Stimulated activated CD8-positive, alpha-beta memory T cell treated with anti-CD3 and anti-CD28 coated beads, Interleukin-7, amount 100 ng/mL, for 48 hours (primary cell): ENCODE data around the gene GDPD5.

Source experiments
- DNase-seq, 2 donors: peaks; one replicate each; pipeline ENCODE4 v3.0.0-alpha.2; 2020; ENCODE audit warnings: low read depth in 1 of 2; ENCODE audit errors: extremely low read depth in 1 of 2

The GDPD5 gene

DNA sequence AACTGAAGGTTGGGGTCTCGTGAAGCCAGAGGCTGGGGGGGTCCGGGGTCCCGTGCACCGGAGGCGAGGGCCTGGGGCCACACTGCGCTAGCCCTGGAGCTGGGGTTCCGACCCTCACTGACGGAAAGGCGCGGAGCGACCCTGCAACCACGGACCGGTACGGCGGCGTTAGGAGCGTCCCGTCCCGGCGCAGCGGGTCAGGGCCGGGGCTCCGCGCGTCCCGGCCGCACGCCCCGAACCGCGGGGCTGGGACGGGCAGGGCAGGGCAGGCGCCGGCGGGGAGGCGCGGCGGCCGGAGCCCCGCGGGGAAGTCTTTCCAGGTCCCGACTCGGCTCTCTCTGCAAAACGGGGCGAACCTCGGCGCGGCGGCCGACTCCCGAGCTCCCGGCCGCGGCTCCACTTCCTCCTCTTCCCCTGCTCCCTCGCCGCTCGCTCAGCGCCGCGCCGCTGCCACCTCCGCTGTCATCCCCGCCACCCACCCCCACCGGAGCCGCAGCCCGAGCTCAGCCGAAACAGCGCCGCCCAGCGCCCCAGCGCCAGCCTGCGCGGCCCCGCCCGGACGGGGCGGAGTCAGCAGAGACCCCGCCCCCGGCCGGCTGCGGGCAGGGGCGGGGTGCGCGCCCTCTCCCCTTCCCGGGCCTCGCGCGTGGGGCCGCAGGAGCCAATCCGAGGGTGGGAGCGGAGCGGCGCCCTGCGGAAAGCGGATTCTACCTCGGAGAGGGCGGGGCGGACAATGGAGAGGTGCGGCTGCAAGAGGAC lies at the start of gene GDPD5:
GDPD5 (minus strand) TSS at position 509 of the 759 bp plus-strand sequence. CDS start 48,206 bp downstream, outside the sequence.
- DNase-seq: peak; percentile 60 to 74

DNA sequence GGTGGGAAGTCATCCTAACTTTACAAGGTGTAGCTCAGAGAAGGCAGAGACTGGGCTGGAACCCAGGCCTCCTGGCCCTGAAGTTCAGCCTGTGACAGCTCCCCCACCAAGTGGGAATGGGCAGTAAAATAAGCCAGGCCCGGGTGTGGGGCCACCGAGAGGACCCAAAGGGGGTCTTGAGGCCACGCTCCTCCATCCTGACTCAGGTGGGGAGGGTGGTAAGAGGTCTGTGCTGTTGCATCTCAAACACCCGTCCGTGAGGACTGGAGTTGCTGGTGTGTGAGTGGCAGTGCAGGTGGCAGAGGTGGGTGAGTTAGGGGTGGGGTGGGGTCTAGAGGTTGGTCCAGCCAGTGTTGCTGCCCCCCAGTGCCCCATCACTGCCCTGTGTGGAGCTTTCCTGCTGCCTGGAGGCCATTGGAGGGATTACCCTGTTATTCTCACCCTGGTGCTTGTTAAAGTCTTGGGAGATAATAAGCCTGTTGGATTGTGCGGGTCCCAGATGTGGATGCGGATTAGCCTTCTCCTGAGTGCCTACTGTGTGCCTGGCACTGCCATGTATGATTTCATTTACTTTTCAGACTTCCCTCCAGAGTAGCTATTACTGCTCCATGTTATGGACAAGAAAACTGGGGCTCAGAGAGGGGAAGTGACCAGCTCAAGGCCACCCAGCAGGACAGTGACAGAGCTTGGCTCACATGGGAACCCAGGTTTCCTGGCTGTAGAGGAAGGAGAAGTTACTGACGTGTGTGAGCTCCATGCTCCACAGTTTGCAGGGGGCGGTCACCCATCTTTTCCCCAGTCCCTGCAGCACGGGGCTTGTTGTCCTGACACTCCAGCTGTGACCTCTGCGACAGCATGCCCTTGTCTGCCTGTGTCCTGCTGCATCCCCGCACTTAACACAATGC lies 49.2 kb upstream of the GDPD5 start:
- no peak for DNase-seq

DNA sequence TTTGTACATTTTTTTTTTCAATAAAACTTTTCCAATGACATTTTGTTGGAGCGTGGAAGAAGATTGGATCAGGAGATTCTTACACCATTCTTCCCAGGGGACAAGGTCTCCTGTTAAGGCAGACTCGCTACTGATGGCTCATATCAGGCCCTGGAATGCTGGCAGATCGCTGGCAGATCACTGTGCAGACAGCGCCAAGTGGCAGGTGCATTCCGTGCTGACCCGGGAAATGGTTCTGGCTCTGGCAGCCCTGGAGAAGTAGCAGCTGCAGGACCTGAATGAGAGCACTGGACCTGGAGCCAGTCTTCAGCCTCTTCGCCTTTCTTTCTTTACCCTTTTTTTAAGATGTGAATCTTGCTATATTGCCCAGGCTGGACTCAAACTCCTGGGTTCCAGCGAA lies 47.0 kb upstream of the GDPD5 start:
- no peak for DNase-seq

DNA sequence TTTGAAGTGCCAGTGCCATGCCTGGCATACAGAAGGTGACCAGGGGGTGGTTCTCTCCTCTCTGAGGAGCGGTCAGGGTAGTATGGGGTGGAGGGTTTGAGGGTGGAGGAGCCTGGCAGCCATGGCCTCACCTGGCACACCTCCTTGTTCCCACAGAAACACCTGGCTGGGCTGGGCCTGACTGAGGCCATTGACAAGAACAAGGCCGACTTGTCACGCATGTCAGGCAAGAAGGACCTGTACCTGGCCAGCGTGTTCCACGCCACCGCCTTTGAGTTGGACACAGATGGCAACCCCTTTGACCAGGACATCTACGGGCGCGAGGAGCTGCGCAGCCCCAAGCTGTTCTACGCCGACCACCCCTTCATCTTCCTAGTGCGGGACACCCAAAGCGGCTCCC lies 45.9 kb upstream of the GDPD5 start:
- DNase-seq: no peak

GRCh38 chr11:75570559-75571139 lies 44.9 kb upstream of the GDPD5 start:
- DNase-seq: no peak

DNA sequence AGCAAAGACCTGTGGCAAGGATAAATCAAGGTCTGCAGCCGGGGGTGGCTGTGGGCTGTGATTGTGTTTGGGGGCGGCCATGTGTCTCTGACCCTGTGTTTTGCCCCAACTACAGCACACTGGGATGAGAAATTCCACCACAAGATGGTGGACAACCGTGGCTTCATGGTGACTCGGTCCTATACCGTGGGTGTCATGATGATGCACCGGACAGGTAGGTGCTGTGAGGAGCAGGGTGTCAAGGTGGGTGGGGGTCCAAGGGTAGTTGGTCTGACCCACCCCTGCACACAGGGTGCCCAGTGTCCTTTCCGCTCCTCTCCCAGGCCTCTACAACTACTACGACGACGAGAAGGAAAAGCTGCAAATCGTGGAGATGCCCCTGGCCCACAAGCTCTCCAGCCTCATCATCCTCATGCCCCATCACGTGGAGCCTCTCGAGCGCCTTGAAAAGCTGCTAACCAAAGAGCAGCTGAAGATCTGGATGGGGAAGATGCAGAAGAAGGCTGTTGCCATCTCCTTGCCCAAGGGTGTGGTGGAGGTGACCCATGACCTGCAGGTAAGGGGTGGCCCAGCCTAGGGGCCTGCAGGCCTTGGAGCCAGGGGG lies 43.0 kb upstream of the GDPD5 start:
- no peak for DNase-seq

DNA sequence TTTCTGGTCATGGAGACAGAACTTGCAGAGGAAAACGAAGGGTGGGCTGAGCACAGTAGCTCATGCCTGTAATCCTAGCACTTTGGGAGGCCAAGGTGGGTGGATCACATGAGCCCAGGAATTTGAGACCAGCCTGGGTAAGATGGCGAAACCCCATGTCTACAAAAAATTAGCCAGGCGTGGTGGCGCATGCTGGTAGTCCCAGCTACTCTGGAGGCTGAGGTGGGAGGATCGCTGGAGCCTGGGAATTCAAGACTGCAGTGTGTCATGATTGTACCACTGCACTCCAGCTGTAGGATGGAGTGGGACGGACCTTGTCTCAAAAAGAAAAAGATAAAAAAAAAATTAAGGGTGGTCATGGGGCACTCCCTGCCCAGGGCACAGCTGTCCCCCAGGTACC lies 42.2 kb upstream of the GDPD5 start:
- DNase-seq: no peak

DNA sequence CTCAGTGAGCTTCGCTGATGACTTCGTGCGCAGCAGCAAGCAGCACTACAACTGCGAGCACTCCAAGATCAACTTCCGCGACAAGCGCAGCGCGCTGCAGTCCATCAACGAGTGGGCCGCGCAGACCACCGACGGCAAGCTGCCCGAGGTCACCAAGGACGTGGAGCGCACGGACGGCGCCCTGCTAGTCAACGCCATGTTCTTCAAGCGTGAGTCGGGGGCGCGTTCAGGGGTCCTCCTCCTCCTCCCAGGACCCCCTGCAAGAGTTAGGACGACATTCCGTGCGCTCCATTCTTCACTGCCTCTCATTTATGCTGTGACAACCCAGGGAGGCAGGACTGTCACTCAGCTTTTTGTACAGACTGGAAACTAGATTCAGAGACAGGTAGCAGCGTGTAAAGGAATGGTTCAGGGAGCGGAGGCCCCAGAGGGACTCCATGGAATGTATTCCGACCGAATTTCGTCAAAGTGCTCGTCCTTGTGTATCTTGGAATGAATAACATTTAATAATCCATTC lies 41.1 kb upstream of the GDPD5 start:
- DNase-seq: no peak

DNA sequence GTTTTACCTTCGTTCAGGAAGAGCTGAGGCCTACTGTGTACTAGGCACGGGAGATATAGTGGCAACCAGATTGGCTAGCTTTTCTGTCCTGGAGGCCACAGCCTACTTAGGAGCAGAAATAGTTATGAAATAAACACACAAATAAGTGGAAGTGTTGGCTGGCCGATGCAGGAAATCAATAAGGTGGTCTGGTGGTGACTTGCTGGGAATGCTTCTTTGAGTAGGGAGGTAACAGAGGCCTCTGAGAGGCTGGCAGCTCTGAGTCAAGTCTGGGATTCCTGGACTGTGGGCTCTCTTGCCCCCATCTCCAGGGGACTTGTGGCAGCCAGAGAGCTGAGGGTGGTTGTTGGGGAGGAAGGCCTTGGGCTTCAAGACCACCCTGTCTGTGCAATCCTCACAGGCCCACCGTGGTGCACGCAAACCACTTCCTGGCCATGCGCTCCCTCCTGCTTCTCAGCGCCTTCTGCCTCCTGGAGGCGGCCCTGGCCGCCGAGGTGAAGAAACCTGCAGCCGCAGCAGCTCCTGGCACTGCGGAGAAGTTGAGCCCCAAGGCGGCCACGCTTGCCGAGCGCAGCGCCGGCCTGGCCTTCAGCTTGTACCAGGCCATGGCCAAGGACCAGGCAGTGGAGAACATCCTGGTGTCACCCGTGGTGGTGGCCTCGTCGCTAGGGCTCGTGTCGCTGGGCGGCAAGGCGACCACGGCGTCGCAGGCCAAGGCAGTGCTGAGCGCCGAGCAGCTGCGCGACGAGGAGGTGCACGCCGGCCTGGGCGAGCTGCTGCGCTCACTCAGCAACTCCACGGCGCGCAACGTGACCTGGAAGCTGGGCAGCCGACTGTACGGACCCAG lies 40.4 kb upstream of the GDPD5 start:
- DNase-seq: no peak

GRCh38 chr11:75565221-75565814 lies 39.6 kb upstream of the GDPD5 start:
- DNase-seq: no peak

- no peak for DNase-seq
Measured at GRCh38 chr11:75563978-75564552, 38.3 kb upstream of the GDPD5 start.

DNA sequence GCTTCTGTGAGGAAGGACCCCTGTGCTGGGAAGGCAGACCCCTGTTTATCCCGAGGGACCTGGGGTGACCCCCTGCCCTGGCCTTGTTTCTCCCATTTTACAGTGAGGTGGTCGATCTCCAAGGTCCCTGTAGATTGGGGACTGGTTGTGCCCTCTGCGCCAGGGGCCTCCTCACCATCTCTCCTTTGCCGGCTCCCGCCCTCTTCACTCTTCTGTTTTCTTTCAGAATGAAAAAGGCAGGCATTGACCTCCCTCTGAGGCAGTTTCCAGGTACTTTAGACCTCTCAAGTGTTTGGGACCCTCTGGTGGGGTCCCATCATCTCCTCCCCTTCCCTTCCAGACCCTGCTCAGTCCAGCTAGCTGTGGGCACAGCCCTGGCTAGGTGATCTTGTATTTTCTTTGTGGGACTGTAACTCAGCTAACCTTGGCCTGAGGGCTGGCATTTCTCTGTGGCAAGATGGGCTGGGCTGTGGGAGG lies 37.8 kb upstream of the GDPD5 start:
- DNase-seq: no peak

GRCh38 chr11:75562836-75563484 lies 37.2 kb upstream of the GDPD5 start:
- DNase-seq: no peak

- peak; percentile 49 to 75 for DNase-seq
Measured at GRCh38 chr11:75562048-75562835, 36.5 kb upstream of the GDPD5 start, which contains the start of gene SERPINH1. Gene SERPINH1 (plus strand): TSS chr11:75562253. CDS start chr11:75566350, 4,097 bp downstream.

- DNase-seq: no peak
Measured at GRCh38 chr11:75561426-75562047, 35.8 kb upstream of the GDPD5 start.

GRCh38 chr11:75560644-75561043 lies 34.9 kb upstream of the GDPD5 start:
- DNase-seq: no peak
